RKO (cell line): ENCODE data around the gene PSMG1.
"Not testable (repeated sequence)": the region's sequence is repeated elsewhere in the genome, so short reads cannot be mapped to it uniquely, and the experiment has no call there.

ENCODE experiments used
- DNase-seq: peaks from one replicate; pipeline ENCODE4 v3.0.0-alpha.2; 2016; ENCODE audit warnings: low spot score

PSMG1 gene

GRCh38 chr21:39183272-39184049 is at the start of gene PSMG1:
Gene PSMG1 (minus strand): TSS chr21:39183451. CDS start chr21:39183385, 66 bp downstream.
- DNase-seq = peak; percentile 92

DNA sequence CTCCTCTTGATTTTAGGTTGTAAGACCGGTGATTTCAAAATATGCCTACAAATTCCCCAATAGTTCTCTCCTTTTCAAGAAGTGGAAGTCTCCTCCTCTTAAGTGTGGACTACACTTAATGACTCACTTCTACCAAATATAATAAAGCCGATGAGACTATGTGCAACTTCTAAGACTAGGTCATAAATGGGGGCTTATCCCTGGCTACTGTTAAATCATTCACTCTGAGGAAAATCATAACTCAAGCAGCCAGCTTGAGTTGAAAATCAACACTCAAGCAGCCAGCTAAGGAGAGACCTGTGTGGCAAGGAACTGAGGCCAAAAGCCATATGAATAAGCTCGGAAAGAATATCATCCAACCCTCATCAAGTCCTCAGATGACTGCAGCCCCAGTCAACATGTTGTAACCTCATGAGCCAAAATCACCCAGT is 49.6 kb upstream of the PSMG1 start:
- no peak for DNase-seq

- DNase-seq = no peak
Observed at GRCh38 chr21:39224930-39225329, 41.7 kb upstream of the PSMG1 start.

DNA sequence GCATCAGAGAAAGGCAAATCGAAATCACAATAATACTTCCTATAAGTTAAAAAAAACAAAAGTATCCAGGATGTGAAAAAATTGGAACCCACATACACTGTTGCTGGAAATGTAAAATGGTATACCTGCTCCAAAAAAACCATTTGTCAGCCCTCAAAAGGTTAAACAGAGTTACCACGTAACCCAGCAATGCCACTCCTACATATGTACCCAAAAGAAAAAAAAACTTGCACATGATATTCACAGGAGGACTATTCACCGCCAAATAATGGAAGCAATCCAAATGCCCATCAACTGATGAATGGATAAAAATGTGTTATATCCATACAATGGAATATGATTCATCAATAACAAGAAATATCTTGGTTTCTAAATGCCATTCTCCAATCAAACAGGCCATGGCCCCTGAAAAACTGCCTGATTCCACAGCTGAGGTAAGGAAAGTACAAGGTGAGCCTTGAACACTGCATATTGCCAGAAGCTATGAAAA is 38.8 kb upstream of the PSMG1 start:
- DNase-seq = no peak

- no peak for DNase-seq
Observed at GRCh38 chr21:39221282-39221996, 38.2 kb upstream of the PSMG1 start.

- not testable (repeated sequence) for DNase-seq
Observed at GRCh38 chr21:39220875-39221274, 37.6 kb upstream of the PSMG1 start.

DNA sequence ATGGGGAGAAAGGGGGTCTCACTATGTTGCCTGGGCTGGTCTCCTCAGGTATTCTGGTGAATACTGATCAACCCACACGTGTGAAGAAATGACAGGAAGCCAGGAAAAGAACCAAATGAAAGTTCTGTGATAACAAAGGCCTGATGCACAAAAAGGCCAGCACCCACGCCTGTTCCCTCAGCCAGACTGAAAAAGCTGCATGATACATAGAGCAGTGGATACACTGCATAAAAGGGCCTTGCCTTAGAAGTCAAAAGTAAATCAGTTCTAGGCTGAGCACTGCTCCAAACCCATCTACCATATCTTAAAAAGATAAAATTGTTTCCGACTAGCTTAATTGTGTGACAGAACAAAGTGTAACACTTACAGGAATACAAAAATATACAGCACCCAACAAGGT is 36.9 kb upstream of the PSMG1 start:
- DNase-seq = no peak

DNA sequence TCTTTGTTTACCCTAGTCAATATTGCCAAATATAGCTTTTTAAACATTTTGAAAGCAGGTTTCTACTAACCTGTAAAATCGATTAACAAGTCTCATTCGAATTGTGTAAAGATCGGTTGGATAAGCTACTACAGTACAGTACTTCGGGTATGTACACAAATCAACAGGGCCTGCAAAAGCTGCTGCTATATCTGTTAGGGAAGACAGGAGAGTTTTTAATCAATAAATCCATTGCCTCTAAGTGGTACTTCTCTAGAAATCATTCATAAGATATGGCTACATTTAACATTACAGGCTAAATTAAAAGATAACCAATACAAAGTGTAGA is 34.8 kb upstream of the PSMG1 start:
- DNase-seq = no peak

DNA sequence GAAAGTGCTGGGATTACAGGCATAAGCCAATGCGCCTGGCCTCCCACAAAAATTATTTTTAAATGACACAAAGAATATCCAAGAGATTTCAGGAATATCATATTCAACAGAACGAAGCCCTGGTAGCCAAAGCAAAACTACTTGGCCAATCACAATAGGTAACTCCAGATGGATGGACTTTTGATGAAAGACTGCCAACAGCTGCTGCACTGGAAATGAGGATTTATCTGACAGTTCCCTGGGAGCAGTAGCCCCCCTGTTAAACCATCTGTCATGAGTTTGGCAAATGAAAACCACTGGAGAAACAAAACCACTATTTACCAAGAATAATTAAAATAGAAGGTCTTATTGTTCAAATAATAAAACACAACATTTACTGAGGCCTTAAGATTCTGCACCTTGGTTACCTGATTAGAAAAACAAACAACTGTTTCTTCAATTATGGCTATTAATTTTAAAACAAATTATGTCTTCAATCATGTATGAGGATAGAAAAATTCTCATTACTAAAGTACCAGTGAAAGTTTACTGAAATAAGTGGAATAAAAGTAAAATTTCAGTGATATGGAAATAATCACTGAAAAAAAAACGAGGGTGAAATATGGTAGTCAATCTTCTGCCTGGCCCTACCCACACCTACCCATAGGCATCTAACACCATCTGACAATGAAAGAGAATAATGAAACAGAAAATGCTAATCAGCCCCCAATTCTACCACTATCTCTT is 34.3 kb upstream of the PSMG1 start:
- DNase-seq = no peak

DNA sequence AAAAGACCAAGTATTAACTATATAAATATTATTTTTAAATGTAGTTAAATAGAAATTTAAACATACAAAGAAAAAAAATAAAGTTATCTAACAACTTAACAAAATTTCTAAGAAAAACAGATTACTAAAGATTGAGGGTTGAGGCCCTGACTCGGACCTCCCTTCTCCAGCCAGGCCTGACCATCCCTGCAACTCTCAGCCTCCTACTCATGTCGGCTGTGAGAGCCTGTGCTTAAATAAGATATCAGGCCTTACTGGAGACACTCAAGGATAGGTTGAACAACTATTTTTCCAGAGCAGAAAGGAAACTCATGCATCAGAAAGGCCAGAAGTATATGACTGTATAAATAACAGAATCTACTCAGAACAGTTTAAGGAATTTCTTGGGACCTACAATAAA is 33.0 kb upstream of the PSMG1 start:
- DNase-seq = no peak

DNA sequence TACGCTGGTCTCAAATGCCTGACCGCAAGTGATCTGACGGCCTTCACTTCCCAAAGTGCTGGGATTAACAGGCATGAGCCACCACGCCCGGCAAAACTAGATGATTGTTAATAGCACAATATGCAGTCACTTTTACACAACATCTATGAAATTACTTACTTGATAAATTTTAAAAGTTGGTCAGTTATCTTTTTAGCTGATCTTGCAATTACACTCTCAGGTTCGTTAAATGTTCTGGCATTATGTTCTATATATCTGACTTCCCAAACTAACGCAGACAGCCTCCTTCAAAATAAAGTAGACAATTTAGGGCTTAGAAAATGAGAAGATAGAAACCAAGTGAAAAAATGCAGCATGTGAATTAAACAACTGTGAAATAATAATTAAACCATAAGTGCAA is 31.8 kb upstream of the PSMG1 start:
- DNase-seq = no peak

DNA sequence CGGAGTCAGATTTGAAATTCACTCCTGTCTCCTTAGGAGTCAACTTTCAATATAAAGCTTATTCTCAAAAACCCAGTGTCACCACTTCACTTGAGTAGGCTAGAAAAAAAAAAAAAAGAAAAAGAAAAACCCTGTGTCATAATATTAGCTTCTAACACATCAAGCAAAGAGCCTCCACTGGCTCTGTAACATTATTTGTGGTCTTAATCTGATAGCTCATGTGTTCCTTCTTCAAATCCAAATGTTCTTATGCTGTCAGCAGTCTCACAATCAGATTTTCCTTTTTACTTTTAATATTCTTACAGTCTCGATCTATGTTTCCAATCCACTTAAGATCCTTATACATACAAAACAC is 26.1 kb upstream of the PSMG1 start:
- DNase-seq = no peak

GRCh38 chr21:39208624-39209333 is 25.5 kb upstream of the PSMG1 start:
- no peak for DNase-seq

DNA sequence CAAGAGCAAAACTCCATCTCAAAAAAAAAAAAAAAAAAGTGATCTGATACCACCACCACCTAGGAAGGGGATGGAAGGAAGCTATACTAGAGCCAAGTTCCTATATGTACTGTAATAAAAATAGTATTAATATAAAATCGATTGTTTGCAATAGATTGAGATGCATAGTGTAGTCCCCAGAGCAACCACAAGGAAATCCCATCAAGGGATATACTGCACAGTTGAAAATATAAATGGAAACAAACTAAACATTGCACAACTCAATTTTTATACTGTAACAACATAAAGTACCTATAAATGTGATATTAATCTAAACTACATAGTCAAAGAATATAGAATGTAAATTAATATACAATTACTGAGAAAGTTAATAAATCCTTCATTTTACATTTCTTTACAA is 20.9 kb upstream of the PSMG1 start:
- no peak for DNase-seq

- DNase-seq = no peak
Observed at GRCh38 chr21:39198800-39199199, 15.5 kb upstream of the PSMG1 start.

DNA sequence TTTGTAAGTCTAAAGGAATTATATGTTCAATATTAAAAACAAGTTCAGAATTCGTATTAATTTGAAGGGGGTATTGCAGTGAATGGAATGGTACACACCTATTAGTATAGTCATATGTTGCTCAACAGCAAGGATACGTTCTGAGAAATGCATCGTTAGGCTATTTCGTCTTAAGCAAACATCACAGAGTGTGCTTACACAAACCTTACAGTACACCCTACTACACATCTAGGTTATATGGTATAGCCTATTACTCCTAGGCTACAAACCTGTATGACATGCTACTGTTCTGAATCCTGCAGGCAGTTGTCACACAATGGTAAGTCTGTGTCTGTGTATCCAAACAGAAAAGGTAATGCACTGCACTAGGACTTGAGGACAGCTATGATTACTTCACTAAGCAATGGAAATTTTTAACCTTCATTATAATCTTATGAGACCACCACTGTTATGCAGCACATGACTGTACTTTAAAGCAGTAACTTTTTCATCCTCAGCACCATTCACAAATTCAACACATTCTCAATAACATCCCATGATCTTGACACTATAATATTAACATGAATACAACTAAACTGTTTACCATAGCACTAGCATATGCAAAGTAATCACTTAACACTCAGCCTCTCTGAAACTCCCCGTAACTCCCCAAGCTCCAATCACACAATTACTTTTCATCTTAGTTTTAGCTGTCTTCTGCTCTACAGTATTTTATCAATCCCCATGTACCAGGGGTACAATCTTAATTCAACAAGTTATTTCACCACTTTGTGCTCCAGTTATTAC is 14.4 kb upstream of the PSMG1 start:
- no peak for DNase-seq

DNA sequence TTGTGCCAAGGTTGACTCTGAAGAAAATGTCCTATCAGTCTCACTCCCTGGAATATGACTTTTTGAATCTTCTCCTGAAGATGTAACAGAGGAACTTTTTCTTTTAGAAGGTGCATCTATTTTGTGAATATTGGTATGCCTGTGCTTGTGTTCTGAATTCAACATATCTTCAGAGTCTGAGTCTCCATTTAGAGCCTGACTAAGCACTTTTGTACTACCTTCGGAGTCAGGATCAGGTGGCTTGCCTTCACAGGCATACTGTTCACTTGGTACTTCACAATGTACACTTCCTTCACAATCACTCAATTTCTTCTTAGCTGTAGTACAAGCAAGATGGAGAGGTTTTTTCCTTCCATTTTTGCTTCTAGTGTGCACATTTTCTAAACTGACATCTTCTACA is 13.6 kb upstream of the PSMG1 start:
- no peak for DNase-seq

- no peak for DNase-seq
Observed at GRCh38 chr21:39196310-39196709, 13.1 kb upstream of the PSMG1 start.

DNA sequence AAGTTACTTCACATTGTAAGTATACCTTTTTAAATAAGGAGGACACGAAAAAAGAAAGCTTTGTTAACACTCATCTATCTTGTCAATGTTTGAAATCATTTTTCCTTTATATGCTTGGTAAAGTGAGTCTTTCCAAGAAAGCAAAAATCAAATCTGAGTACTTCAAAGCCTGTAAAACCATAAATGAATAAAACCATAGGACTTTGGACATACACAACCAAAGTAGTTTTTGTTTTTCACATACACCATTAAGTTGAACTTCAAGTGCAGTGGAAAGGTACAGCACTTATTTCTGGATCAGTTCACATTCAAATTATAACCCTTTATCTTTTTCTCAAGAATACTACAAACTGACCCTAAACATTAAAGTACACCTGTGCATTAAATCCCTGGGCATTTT is 10.1 kb upstream of the PSMG1 start:
- DNase-seq = no peak

- peak; percentile 30 for DNase-seq
Observed at GRCh38 chr21:39189857-39190604, 6.8 kb upstream of the PSMG1 start.
